ENCODE results near the gene PTPRN.
"Not testable (repeated sequence)": the region's sequence is repeated elsewhere in the genome, so short reads cannot be mapped to it uniquely, and the experiment has no call there.

Gene PTPRN

GRCh38 chr2:219325657-219326315 is 16.6 kb upstream of the PTPRN start:
- H3K4me3 ChIP-seq (ENCODE audit: low read length) = no peak overlapping the region
- no peak for TF ChIP-seq ZNF274 (IDR thresholded peaks at IDR 0.05; ENCODE audit: low read depth, low read length)

- no peak for TF ChIP-seq ZNF274 (IDR thresholded peaks at IDR 0.05; ENCODE audit: low read depth, low read length)
- H3K4me3 ChIP-seq (ENCODE audit: low read length) = no peak overlapping the region
Observed at GRCh38 chr2:219325136-219325535, 15.9 kb upstream of the PTPRN start.

GRCh38 chr2:219323434-219323833 is 14.2 kb upstream of the PTPRN start:
- TF ChIP-seq ZNF274 (IDR thresholded peaks at IDR 0.05; ENCODE audit: low read depth, low read length) = no peak

GRCh38 chr2:219314804-219315468 is 5.7 kb upstream of the PTPRN start:
- no peak for TF ChIP-seq ZNF274 (IDR thresholded peaks at IDR 0.05; ENCODE audit: low read depth, low read length)
- no peak overlapping the region for H3K4me3 ChIP-seq (ENCODE audit: low read length)

More at GRCh38 chr2:219323434-219323833, 14.2 kb upstream of the PTPRN start:
- no peak overlapping the region for H3K4me3 ChIP-seq (ENCODE audit: low read length)

GRCh38 chr2:219312683-219313263 is 3.6 kb upstream of the PTPRN start:
- H3K4me3 ChIP-seq (ENCODE audit: low read length) = not testable (repeated sequence)

- no peak for TF ChIP-seq ZNF274 (IDR thresholded peaks at IDR 0.05; ENCODE audit: low read depth, low read length)
- no peak overlapping the region for H3K4me3 ChIP-seq (ENCODE audit: low read length)
Observed at GRCh38 chr2:219308142-219309101, 779 bp downstream of the PTPRN start.

- TF ChIP-seq ZNF274 (IDR thresholded peaks at IDR 0.05; ENCODE audit: low read depth, low read length) = no peak
- no peak overlapping the region for H3K4me3 ChIP-seq (ENCODE audit: low read length)
Observed at GRCh38 chr2:219306047-219306446, 3.2 kb downstream of the PTPRN start.

- no peak overlapping the region for H3K4me3 ChIP-seq (ENCODE audit: low read length)
- TF ChIP-seq ZNF274 (IDR thresholded peaks at IDR 0.05; ENCODE audit: low read depth, low read length) = no peak
Observed at GRCh38 chr2:219304223-219304622, 5.0 kb downstream of the PTPRN start.

GRCh38 chr2:219302412-219302968 is 6.7 kb downstream of the PTPRN start:
- no peak for TF ChIP-seq ZNF274 (IDR thresholded peaks at IDR 0.05; ENCODE audit: low read depth, low read length)
- H3K4me3 ChIP-seq (ENCODE audit: low read length) = no peak overlapping the region

GRCh38 chr2:219300022-219300421 is 9.2 kb downstream of the PTPRN start:
- no peak for TF ChIP-seq ZNF274 (IDR thresholded peaks at IDR 0.05; ENCODE audit: low read depth, low read length)

GRCh38 chr2:219299372-219299760 is 9.8 kb downstream of the PTPRN start:
- no peak for TF ChIP-seq ZNF274 (IDR thresholded peaks at IDR 0.05; ENCODE audit: low read depth, low read length)
- no peak overlapping the region for H3K4me3 ChIP-seq (ENCODE audit: low read length)

More at GRCh38 chr2:219300022-219300421, 9.2 kb downstream of the PTPRN start:
- no peak overlapping the region for H3K4me3 ChIP-seq (ENCODE audit: low read length)

- no peak overlapping the region for H3K4me3 ChIP-seq (ENCODE audit: low read length)
- TF ChIP-seq ZNF274 (IDR thresholded peaks at IDR 0.05; ENCODE audit: low read depth, low read length) = no peak
Observed at GRCh38 chr2:219298759-219299371, 10.3 kb downstream of the PTPRN start.

GRCh38 chr2:219297766-219298456 is 11.3 kb downstream of the PTPRN start:
- no peak overlapping the region for H3K4me3 ChIP-seq (ENCODE audit: low read length)
- no peak for TF ChIP-seq ZNF274 (IDR thresholded peaks at IDR 0.05; ENCODE audit: low read depth, low read length)
